ENCODE measurements around the gene TTLL3. TPM values are rescaled to one million over a fixed set of nuclear protein-coding genes. Genes with fewer than 3 reads are reported as not detected.

TTLL3 gene
- total and polyA plus RNA-seq, 11 donors, result 4.7 to 30.3 (median 11.8) TPM

- H3K36me3 ChIP-seq, result peaks cover 2 to 60% (median 49%) of the 10 kb centered on the region in 9 donors
- 0 to 2% (median 2%) methylated on average over 18 to 23 of the region's 23 CpGs for WGBS, 4 donors
- peaks cover 0 to 58% (median 24%) of the 10 kb centered on the region in 12 donors for H3K4me1 ChIP-seq
- H3K4me3 ChIP-seq, result peak overlapping the region; percentile 66 to 100 (median 92)
- peak overlapping the region; percentile 89 to 99 (median 97) for H3K27ac ChIP-seq
- intact Hi-C loops (cut with DNase I), result loop anchor here in 7 of 10 donors (2.0 to 10.0 kb wide), 8 partner anchors 24 to 224 kb away; partner anchors contain the start of genes BRPF1 (in 4 of the 7), CAMK1 (in 1 of the 7), IL17RC (in 1 of the 7) and RPUSD3 (in 1 of the 7)
- ATAC-seq (peak in 3 of 4 donors; percentile 1 to 12 (median 7)), DNase-seq (peak in 1 of 5 donors; percentile 44)
- H3K27me3 ChIP-seq, result no peaks in the 10 kb centered on the region
- no peak for TF ChIP-seq POLR2A (IDR thresholded peaks at IDR 0.05)
- TF ChIP-seq CTCF (IDR thresholded peaks at IDR 0.05), result peak in 1 of 12 donors; percentile 5
- H3K9me3 ChIP-seq, result no peaks in the 10 kb centered on the region
Measured at GRCh38 chr3:9793161-9793781, 16.8 kb upstream of the TTLL3 start.

- H3K4me1 ChIP-seq, result peaks cover 0 to 58% (median 24%) of the 10 kb centered on the region in 12 donors
- no peak for DNase-seq
- H3K36me3 ChIP-seq, result peaks cover 5 to 61% (median 50%) of the 10 kb centered on the region in 9 donors
- intact Hi-C loops (cut with DNase I), result loop anchor here in 6 of 10 donors (5.0 to 10.0 kb wide), 5 partner anchors 42 to 223 kb away; partner anchors contain the start of genes BRPF1 (in 3 of the 6), IL17RC (in 1 of the 6) and RPUSD3 (in 1 of the 6)
- H3K9me3 ChIP-seq, result no peaks in the 10 kb centered on the region
- peak overlapping the region in 6 of 12 donors; percentile 74 to 99 (median 92) for H3K4me3 ChIP-seq
- ATAC-seq, result no peak
- TF ChIP-seq CTCF (IDR thresholded peaks at IDR 0.05), result no peak
- no peak for TF ChIP-seq POLR2A (IDR thresholded peaks at IDR 0.05)
- H3K27me3 ChIP-seq, result no peaks in the 10 kb centered on the region
- H3K27ac ChIP-seq, result peak overlapping the region in 1 of 12 donors; percentile 94
- WGBS, 4 donors, result 95 to 97% (median 97%) methylated on average over 11 of the region's 11 CpGs
Measured at GRCh38 chr3:9794400-9794799, 15.7 kb upstream of the TTLL3 start.

GRCh38 chr3:9795207-9795606, 14.9 kb upstream of the TTLL3 start:
- DNase-seq (no peak), ATAC-seq (no peak)
- H3K4me1 ChIP-seq, result peaks cover 0 to 58% (median 24%) of the 10 kb centered on the region in 12 donors
- peak overlapping the region in 1 of 12 donors; percentile 94 for H3K27ac ChIP-seq
- H3K4me3 ChIP-seq, result no peak overlapping the region
- intact Hi-C loops (cut with DNase I), result loop anchor here in 2 of 10 donors (10.0 kb wide), 2 partner anchors 50 to 120 kb away; partner anchors contain the start of genes IL17RC (in 1 of the 2) and RPUSD3 (in 1 of the 2)
- no peaks in the 10 kb centered on the region for H3K27me3 ChIP-seq
- H3K9me3 ChIP-seq, result no peaks in the 10 kb centered on the region
- no peak for TF ChIP-seq CTCF (IDR thresholded peaks at IDR 0.05)
- peaks cover 5 to 62% (median 51%) of the 10 kb centered on the region in 9 donors for H3K36me3 ChIP-seq
- 83 to 90% (median 88%) methylated on average over 5 of the region's 5 CpGs for WGBS, 4 donors
